Measurements from ENCODE around the gene POLE4.

The POLE4 gene

GRCh38 chr2:74930811-74931486 is 27.5 kb upstream of the POLE4 start:
- Mint-ChIP-seq H3K36me3 (no peaks in the 10 kb centered on the region), H3K9me3 (no peaks in the 10 kb centered on the region), H3K4me3 (no peak overlapping the region), H3K4me1 (no peaks in the 10 kb centered on the region), H3K27me3 (peaks cover 4% of the 10 kb centered on the region), H3K27ac (no peak overlapping the region)

GRCh38 chr2:74931940-74932339 is 26.5 kb upstream of the POLE4 start:
- H3K9me3 Mint-ChIP-seq: no peaks in the 10 kb centered on the region
- H3K4me1 Mint-ChIP-seq: no peaks in the 10 kb centered on the region
- H3K36me3 Mint-ChIP-seq: no peaks in the 10 kb centered on the region
- no peak overlapping the region for H3K4me3 Mint-ChIP-seq
- peaks cover 4% of the 10 kb centered on the region for H3K27me3 Mint-ChIP-seq
- H3K27ac Mint-ChIP-seq: no peak overlapping the region

DNA sequence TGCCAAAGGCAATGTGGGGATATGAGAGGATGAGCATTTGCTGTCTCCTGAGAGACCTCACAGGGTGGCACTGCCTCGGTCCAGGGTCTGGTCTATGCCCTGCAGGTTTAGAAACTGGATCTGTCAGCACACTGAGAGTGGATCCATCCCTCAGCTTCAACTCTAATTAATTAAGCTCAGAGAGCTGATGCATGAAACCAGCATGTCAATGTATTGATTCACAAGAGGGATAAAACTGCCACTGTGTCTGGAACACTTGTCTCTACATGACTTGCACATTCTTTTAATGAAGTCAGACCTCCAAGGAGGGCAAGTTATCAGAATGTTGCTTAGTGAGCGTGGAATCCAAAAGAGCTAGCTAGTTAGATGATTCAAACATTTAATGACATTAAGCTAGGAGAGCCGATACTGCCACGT is 22.5 kb upstream of the POLE4 start:
- no peaks in the 10 kb centered on the region for H3K9me3 Mint-ChIP-seq
- no peak overlapping the region for H3K27ac Mint-ChIP-seq
- H3K27me3 Mint-ChIP-seq: peaks cover 6% of the 10 kb centered on the region
- H3K4me1 Mint-ChIP-seq: no peaks in the 10 kb centered on the region
- H3K4me3 Mint-ChIP-seq: no peak overlapping the region
- H3K36me3 Mint-ChIP-seq: no peaks in the 10 kb centered on the region

DNA sequence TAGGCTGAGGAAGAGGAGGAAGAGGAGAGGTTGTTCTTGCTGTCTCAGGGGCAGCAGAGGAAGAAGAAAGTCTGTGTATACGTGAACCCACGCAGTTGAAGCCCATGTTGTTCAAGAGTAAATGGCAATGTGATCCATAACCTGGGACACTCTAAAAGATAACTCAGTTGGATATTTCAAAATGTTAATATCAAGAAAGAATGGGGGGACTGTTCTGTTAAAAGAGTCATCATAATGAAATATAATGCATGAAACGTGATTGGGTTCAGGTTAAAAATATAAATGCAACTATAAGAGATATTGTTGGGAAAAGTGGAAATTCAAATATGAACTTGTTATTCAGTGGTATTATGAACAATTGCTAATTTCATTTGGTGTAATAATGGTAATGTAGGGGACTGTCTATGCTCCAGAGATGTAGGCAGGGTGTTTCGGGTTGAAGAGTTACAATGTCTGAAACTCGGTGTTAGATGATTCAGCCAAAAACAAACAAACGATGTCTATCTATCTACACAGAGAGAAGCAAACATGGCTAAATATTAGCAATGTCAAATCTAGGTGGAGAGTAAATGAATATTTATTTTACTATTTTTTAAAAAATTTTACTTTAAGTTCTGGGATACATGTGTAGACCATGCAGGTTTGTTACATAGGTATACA is 21.1 kb upstream of the POLE4 start:
- no peaks in the 10 kb centered on the region for H3K9me3 Mint-ChIP-seq
- no peak overlapping the region for H3K27ac Mint-ChIP-seq

DNA sequence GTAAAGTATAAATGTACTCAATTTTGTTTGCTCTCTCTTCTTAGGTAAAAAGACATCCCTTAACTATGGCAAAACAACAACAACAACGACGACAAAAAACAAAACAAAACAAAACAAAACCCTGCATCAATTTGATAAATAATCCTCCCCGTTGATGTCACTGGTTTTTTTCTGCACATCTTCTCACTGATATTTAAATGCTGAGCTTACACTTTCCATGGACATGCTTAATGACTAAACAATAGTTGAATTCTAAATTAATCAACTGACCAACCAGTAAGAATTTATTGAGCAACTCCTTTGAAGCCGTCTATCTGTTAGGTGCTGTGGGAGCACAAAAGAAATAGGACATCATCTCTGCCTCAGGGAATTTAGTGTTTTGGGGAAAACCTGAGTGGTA is 20.2 kb upstream of the POLE4 start:
- Mint-ChIP-seq H3K27me3 (peaks cover 6% of the 10 kb centered on the region), H3K27ac (no peak overlapping the region), H3K36me3 (no peaks in the 10 kb centered on the region), H3K4me3 (no peak overlapping the region), H3K4me1 (no peaks in the 10 kb centered on the region), H3K9me3 (no peaks in the 10 kb centered on the region)

More for the DNA sequence above, 21.1 kb upstream of the POLE4 start:
- Mint-ChIP-seq H3K36me3 (no peaks in the 10 kb centered on the region), H3K27me3 (peaks cover 6% of the 10 kb centered on the region), H3K4me1 (no peaks in the 10 kb centered on the region), H3K4me3 (no peak overlapping the region)

GRCh38 chr2:74939919-74940812 is 18.3 kb upstream of the POLE4 start:
- H3K4me1 Mint-ChIP-seq: no peaks in the 10 kb centered on the region
- H3K36me3 Mint-ChIP-seq: no peaks in the 10 kb centered on the region
- no peak overlapping the region for H3K27ac Mint-ChIP-seq
- peaks cover 7% of the 10 kb centered on the region for H3K27me3 Mint-ChIP-seq
- H3K4me3 Mint-ChIP-seq: no peak overlapping the region
- no peaks in the 10 kb centered on the region for H3K9me3 Mint-ChIP-seq

GRCh38 chr2:74941284-74941683 is 17.2 kb upstream of the POLE4 start:
- H3K27me3 Mint-ChIP-seq: peaks cover 7% of the 10 kb centered on the region
- no peaks in the 10 kb centered on the region for H3K36me3 Mint-ChIP-seq
- H3K4me3 Mint-ChIP-seq: no peak overlapping the region
- no peaks in the 10 kb centered on the region for H3K4me1 Mint-ChIP-seq
- no peaks in the 10 kb centered on the region for H3K9me3 Mint-ChIP-seq
- no peak overlapping the region for H3K27ac Mint-ChIP-seq

DNA sequence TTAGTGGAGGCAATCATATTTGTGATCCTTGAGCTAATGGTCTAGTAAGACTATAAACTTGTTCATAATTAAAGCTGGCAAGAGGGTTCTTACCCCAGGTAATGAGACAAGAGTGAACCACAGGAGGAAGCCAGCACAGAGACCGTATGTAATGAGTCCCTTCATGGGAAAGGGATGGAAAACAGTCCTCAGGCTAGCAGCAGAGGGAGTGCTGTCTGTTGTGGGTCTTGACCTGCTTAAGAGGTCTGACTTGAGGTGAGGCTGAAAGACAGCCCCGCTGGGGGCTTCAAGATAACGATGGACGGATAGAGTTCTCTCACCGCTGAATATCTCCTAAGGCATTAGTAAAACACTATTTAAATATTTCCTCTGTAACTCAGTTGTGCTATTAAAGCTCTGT is 16.2 kb upstream of the POLE4 start:
- Mint-ChIP-seq H3K36me3 (no peaks in the 10 kb centered on the region), H3K4me3 (no peak overlapping the region), H3K27ac (no peak overlapping the region), H3K27me3 (peaks cover 5% of the 10 kb centered on the region), H3K9me3 (no peaks in the 10 kb centered on the region), H3K4me1 (no peaks in the 10 kb centered on the region)

GRCh38 chr2:74944987-74945787 is 13.3 kb upstream of the POLE4 start:
- no peak overlapping the region for H3K27ac Mint-ChIP-seq
- peaks cover 1% of the 10 kb centered on the region for H3K27me3 Mint-ChIP-seq
- H3K9me3 Mint-ChIP-seq: no peaks in the 10 kb centered on the region
- peaks cover 1% of the 10 kb centered on the region for H3K36me3 Mint-ChIP-seq
- H3K4me3 Mint-ChIP-seq: no peak overlapping the region
- no peaks in the 10 kb centered on the region for H3K4me1 Mint-ChIP-seq

- Mint-ChIP-seq H3K27ac (no peak overlapping the region), H3K9me3 (no peaks in the 10 kb centered on the region), H3K4me1 (no peaks in the 10 kb centered on the region), H3K27me3 (peaks cover 1% of the 10 kb centered on the region), H3K4me3 (no peak overlapping the region), H3K36me3 (peaks cover 1% of the 10 kb centered on the region)
Observed at GRCh38 chr2:74945788-74946331, 12.6 kb upstream of the POLE4 start.

- no peaks in the 10 kb centered on the region for H3K4me1 Mint-ChIP-seq
- no peak overlapping the region for H3K27ac Mint-ChIP-seq
- H3K36me3 Mint-ChIP-seq: peaks cover 1% of the 10 kb centered on the region
- no peak overlapping the region for H3K4me3 Mint-ChIP-seq
- no peaks in the 10 kb centered on the region for H3K9me3 Mint-ChIP-seq
- H3K27me3 Mint-ChIP-seq: peaks cover 1% of the 10 kb centered on the region
Observed at GRCh38 chr2:74947703-74948102, 10.7 kb upstream of the POLE4 start.

- Mint-ChIP-seq H3K4me1 (no peaks in the 10 kb centered on the region), H3K4me3 (no peak overlapping the region), H3K36me3 (peaks cover 1% of the 10 kb centered on the region)
Observed at GRCh38 chr2:74948779-74949178, 9.7 kb upstream of the POLE4 start.

DNA sequence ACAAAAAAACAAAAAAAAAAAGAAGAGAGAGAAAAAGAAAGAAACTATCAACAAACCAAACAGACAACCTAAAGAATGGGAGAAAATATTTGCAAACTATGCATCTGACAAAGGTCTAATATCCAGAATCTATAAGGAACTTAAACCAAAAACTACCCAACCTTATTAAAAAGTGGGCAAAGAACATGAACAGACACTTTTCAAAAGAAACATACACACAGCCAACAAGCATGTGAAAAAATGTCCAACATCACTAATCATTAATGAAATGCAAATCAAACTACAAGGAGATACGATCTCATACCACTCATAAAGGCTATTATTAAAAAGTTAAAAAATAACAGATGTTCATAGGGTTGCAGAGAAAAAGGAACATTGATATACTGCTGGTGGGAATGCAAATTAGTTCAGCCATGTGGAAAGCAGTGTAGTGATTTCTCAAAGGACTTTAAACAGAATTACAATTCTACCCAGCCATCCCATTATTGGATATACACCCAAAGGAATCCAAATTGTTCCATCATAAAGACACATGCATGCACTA is 7.2 kb upstream of the POLE4 start:
- H3K36me3 Mint-ChIP-seq: peaks cover 1% of the 10 kb centered on the region
- H3K9me3 Mint-ChIP-seq: peaks cover 5% of the 10 kb centered on the region
- no peak overlapping the region for H3K27ac Mint-ChIP-seq
- peaks cover 12% of the 10 kb centered on the region for H3K4me1 Mint-ChIP-seq
- H3K27me3 Mint-ChIP-seq: no peaks in the 10 kb centered on the region
- H3K4me3 Mint-ChIP-seq: no peak overlapping the region

More at GRCh38 chr2:74948779-74949178, 9.7 kb upstream of the POLE4 start:
- Mint-ChIP-seq H3K27ac (no peak overlapping the region), H3K27me3 (no peaks in the 10 kb centered on the region), H3K9me3 (no peaks in the 10 kb centered on the region)

DNA sequence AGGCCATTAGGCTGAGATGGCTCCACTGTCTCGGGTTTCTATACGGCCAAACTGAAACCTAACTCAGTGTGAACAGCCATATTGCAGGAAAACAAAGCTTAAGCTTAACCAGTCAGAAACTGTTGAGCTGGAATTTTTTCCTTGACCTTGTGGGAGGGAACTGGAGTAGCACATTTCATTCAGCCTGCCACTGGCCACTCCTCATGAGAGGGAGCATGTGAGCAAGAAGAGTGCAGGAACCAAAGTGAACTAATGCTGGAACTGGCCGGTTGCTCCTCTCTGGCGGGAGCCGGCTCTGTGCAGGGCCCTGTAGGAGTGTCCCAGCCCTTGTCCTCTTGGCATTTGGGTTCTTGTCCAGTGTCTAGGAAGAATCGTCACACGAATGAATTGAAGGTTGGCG is 5.9 kb upstream of the POLE4 start:
- H3K36me3 Mint-ChIP-seq: peaks cover 1% of the 10 kb centered on the region
- H3K4me1 Mint-ChIP-seq: peaks cover 12% of the 10 kb centered on the region
- peaks cover 5% of the 10 kb centered on the region for H3K9me3 Mint-ChIP-seq
- no peak overlapping the region for H3K27ac Mint-ChIP-seq
- H3K4me3 Mint-ChIP-seq: no peak overlapping the region
- no peaks in the 10 kb centered on the region for H3K27me3 Mint-ChIP-seq

Measured in activated naive CD4-positive, alpha-beta T cell treated with anti-CD3 and anti-CD28 coated beads, Interleukin-2, amount 50 U/mL, for 24 hours (primary cell).